Measurements from ENCODE around the gene PLK4. TPM values are rescaled to one million over a fixed set of nuclear protein-coding genes. Genes with fewer than 3 reads are reported as not detected.

The PLK4 gene
- total RNA-seq, 3 donors from 2014 or later (not counting 1 experiment from before 2014, with no cell fraction given), result 3.9 to 7.3 (median 5.4) TPM

- no peaks in the 10 kb centered on the region for H3K4me1 Mint-ChIP-seq
- 92% methylated on average over 8 of the region's 8 CpGs for WGBS (ENCODE audit: insufficient coverage)
- Histone ChIP-seq H3K9me3 (ENCODE audit: control insufficient read depth, insufficient read depth, low read length) (no peaks in the 10 kb centered on the region), H3K27me3 (ENCODE audit: control insufficient read depth, insufficient read depth, low read length) (no peaks in the 10 kb centered on the region), H3K36me3 (ENCODE audit: control insufficient read depth, insufficient read depth, low read length) (no peaks in the 10 kb centered on the region), H3K4me1 (ENCODE audit: control insufficient read depth, insufficient read depth, low read length) (no peaks in the 10 kb centered on the region), H3K27ac (ENCODE audit: low read length) (no peak overlapping the region), H3K4me3 (ENCODE audit: low read length) (no peak overlapping the region)
- intact Hi-C loops (cut with micrococcal nuclease), result no loop called here
- ATAC-seq (no peak), DNase-seq (no peak)
- no peak overlapping the region for H3K27ac Mint-ChIP-seq
- TF ChIP-seq, protein P1, sequence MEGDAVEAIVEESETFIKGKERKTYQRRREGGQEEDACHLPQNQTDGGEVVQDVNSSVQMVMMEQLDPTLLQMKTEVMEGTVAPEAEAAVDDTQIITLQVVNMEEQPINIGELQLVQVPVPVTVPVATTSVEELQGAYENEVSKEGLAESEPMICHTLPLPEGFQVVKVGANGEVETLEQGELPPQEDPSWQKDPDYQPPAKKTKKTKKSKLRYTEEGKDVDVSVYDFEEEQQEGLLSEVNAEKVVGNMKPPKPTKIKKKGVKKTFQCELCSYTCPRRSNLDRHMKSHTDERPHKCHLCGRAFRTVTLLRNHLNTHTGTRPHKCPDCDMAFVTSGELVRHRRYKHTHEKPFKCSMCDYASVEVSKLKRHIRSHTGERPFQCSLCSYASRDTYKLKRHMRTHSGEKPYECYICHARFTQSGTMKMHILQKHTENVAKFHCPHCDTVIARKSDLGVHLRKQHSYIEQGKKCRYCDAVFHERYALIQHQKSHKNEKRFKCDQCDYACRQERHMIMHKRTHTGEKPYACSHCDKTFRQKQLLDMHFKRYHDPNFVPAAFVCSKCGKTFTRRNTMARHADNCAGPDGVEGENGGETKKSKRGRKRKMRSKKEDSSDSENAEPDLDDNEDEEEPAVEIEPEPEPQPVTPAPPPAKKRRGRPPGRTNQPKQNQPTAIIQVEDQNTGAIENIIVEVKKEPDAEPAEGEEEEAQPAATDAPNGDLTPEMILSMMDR (IDR thresholded peaks at IDR 0.05), result no peak
- no peaks in the 10 kb centered on the region for H3K27me3 Mint-ChIP-seq (ENCODE audit: low read depth in 2 of 2)
- H3K4me3 Mint-ChIP-seq, result no peak overlapping the region
- no peaks in the 10 kb centered on the region for H3K36me3 Mint-ChIP-seq
- no peaks in the 10 kb centered on the region for H3K9me3 Mint-ChIP-seq
Measured at GRCh38 chr4:127905029-127905428, 24.3 kb downstream of the PLK4 start.

DNA sequence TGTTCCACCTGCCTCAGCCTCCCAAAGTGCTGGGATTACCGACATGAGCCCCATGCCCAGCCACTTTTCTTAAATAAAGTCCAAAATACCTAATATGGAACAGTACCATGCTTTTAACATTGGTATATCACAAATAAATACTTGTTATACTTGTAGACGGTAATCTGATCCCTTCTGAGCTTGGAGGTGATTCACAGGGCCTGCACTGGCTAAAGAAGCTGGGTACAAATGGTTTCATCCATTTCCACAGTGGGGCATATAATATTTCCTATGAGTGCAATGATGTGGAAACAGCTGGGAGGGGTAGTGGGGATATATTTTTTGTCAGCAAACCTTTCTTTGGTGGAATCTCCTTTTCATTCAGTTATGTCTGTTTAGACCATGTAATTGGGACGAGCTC lies 35.8 kb downstream of the PLK4 start:
- DNase-seq (no peak), ATAC-seq (no peak)
- Histone ChIP-seq H3K9me3 (ENCODE audit: control insufficient read depth, insufficient read depth, low read length) (no peaks in the 10 kb centered on the region), H3K4me3 (ENCODE audit: low read length) (no peak overlapping the region), H3K27me3 (ENCODE audit: control insufficient read depth, insufficient read depth, low read length) (no peaks in the 10 kb centered on the region), H3K4me1 (ENCODE audit: control insufficient read depth, insufficient read depth, low read length) (no peaks in the 10 kb centered on the region), H3K27ac (ENCODE audit: low read length) (no peak overlapping the region), H3K36me3 (ENCODE audit: control insufficient read depth, insufficient read depth, low read length) (peaks cover 27% of the 10 kb centered on the region)
- no peak overlapping the region for H3K4me3 Mint-ChIP-seq
- peaks cover 7% of the 10 kb centered on the region for H3K36me3 Mint-ChIP-seq
- H3K27ac Mint-ChIP-seq, result no peak overlapping the region
- 100% methylated on average over 2 of the region's 3 CpGs for WGBS (ENCODE audit: insufficient coverage)
- H3K4me1 Mint-ChIP-seq, result no peaks in the 10 kb centered on the region
- no peaks in the 10 kb centered on the region for H3K9me3 Mint-ChIP-seq
- no peaks in the 10 kb centered on the region for H3K27me3 Mint-ChIP-seq (ENCODE audit: low read depth in 2 of 2)
- intact Hi-C loops (cut with micrococcal nuclease), result no loop called here
- TF ChIP-seq, protein P1 (IDR thresholded peaks at IDR 0.05), result no peak

GRCh38 chr4:127917151-127917550 lies 36.5 kb downstream of the PLK4 start:
- TF ChIP-seq, protein P1 (IDR thresholded peaks at IDR 0.05), result no peak
- no peaks in the 10 kb centered on the region for H3K4me1 ChIP-seq (ENCODE audit: control insufficient read depth, insufficient read depth, low read length)
- Mint-ChIP-seq H3K27me3 (ENCODE audit: low read depth in 2 of 2) (no peaks in the 10 kb centered on the region), H3K36me3 (peaks cover 7% of the 10 kb centered on the region), H3K4me1 (no peaks in the 10 kb centered on the region), H3K4me3 (no peak overlapping the region), H3K27ac (peak overlapping the region in 1 of 2 donors; percentile 11), H3K9me3 (no peaks in the 10 kb centered on the region)
- no peaks in the 10 kb centered on the region for H3K27me3 ChIP-seq (ENCODE audit: control insufficient read depth, insufficient read depth, low read length)
- peaks cover 29% of the 10 kb centered on the region for H3K36me3 ChIP-seq (ENCODE audit: control insufficient read depth, insufficient read depth, low read length)
- no peaks in the 10 kb centered on the region for H3K9me3 ChIP-seq (ENCODE audit: control insufficient read depth, insufficient read depth, low read length)
- ATAC-seq, result no peak
- H3K27ac ChIP-seq (ENCODE audit: low read length), result no peak overlapping the region
- intact Hi-C loops (cut with micrococcal nuclease), result no loop called here
- DNase-seq, result no peak
- H3K4me3 ChIP-seq (ENCODE audit: low read length), result no peak overlapping the region

GRCh38 chr4:127920521-127920920 lies 39.8 kb downstream of the PLK4 start:
- intact Hi-C loops (cut with micrococcal nuclease), result no loop called here
- peaks cover 0 to 10% of the 10 kb centered on the region in 2 donors for H3K4me1 Mint-ChIP-seq
- no peaks in the 10 kb centered on the region for H3K4me1 ChIP-seq (ENCODE audit: control insufficient read depth, insufficient read depth, low read length)
- H3K27ac ChIP-seq (ENCODE audit: low read length), result no peak overlapping the region
- no peaks in the 10 kb centered on the region for H3K27me3 ChIP-seq (ENCODE audit: control insufficient read depth, insufficient read depth, low read length)
- H3K27ac Mint-ChIP-seq, result no peak overlapping the region
- H3K36me3 ChIP-seq (ENCODE audit: control insufficient read depth, insufficient read depth, low read length), result peaks cover 29% of the 10 kb centered on the region
- 98% methylated on average over 3 of the region's 3 CpGs for WGBS (ENCODE audit: insufficient coverage)
- no peaks in the 10 kb centered on the region for H3K9me3 Mint-ChIP-seq
- DNase-seq (no peak), ATAC-seq (no peak)
- H3K4me3 Mint-ChIP-seq, result no peak overlapping the region
- TF ChIP-seq, protein P1 (IDR thresholded peaks at IDR 0.05), result no peak
- no peak overlapping the region for H3K4me3 ChIP-seq (ENCODE audit: low read length)
- no peaks in the 10 kb centered on the region for H3K9me3 ChIP-seq (ENCODE audit: control insufficient read depth, insufficient read depth, low read length)
- no peaks in the 10 kb centered on the region for H3K27me3 Mint-ChIP-seq (ENCODE audit: low read depth in 2 of 2)
- peaks cover 7% of the 10 kb centered on the region for H3K36me3 Mint-ChIP-seq
